NCI-H2227 treated with DMSO at 0.1 percent for 48 hours (cell line): ENCODE measurements around the gene DEK.
"Not testable (repeated sequence)": the region's sequence is repeated elsewhere in the genome, so short reads cannot be mapped to it uniquely, and the experiment has no call there.

Source experiments
- DNase-seq: peaks from one replicate; lab custom pipeline; 2025; lab: John Stamatoyannopoulos, UW

Gene DEK

DNA sequence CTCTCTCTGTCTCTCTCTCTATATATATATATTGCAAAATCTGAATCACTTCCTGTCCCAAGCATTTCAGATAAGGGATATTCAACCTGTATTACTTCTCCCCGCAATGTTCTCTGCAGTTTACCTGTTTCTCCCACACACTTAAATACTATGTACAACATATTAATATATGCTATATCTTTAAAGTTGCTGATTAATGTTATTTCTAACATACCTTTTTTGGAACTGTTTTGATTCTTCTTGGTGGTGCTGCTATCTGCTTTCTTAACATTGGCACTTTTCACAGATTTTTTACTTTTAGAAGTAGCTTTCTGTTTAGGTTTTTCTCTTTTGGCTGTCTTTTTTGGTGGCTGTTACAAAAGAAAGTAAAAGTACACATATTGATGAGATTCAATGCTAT is 27.2 kb downstream of the DEK start:
- DNase-seq: no peak

DNA sequence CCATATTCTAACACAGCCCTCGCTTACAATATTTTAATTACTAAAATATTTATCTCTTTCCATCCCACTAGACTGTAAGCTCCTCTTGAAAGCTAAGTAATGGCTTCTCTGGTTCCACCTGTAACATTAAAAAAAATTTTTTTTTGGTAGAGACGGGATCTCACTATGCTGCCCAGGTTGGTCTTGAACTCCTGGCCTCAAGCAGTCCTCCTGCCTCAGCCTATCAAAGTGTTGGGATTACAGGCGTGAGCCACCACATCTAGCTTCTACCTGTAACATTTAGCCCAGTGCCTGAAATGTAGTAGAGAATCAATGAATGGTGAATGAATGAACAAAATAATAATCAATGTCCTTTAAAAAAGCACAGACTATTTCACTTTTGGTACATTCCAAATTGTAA is 28.8 kb downstream of the DEK start:
- DNase-seq: no peak

GRCh38 chr6:18234564-18234963 is 29.8 kb downstream of the DEK start:
- no peak for DNase-seq

DNA sequence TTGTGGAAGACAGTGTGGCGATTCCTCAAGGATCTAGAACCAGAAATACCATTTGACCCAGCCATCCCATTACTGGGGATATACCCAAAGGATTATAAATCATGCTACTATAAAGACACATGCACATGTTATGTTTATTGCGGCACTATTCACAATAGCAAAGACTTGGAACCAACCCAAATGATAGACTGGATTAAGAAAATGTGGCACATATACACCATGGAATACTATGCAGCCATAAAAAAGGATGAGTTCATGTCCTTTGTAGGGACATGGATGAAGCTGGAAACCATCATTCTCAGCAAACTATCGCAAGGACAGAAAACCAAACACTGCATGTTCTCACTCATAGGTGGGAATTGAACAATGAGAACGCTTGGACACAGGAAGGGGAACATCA is 30.6 kb downstream of the DEK start:
- not testable (repeated sequence) for DNase-seq

DNA sequence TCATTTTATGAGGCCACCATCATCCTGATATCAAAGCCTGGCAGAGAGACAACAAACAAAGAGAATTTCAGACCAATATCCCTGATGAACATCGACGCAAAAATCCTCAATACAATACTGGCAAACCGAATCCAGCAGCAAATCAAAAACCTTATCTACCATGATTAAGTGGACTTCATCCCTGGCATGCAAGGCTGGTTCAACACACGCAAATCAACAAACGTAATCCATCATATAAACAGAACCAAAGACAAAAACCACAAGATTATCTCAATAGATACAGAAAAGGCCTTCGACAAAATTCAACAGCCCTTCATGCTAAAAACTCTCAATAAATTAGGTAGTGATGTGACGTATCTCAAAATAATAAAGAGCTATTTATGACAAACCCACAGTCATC is 32.5 kb downstream of the DEK start:
- not testable (repeated sequence) for DNase-seq

GRCh38 chr6:18228590-18228989 is 35.7 kb downstream of the DEK start:
- DNase-seq: not testable (repeated sequence)

DNA sequence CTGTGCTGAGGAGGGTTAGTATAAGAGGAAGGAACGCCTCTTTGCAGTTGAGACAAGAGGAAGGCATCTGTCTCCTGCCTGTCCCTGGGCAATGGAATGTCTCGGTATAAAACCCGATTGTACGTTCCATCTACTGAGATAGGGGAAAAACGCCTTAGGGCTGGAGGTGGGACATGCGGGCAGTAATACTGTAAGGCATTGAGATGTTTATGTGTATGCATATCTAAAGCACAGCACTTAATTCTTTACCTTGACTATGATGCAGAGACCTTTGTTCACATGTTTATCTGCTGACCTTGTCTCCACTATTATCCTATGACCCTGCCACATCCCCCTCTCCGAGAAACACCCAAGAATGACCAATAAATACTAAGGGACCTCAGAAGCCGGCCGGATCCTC is 37.2 kb downstream of the DEK start:
- DNase-seq: not testable (repeated sequence)

DNA sequence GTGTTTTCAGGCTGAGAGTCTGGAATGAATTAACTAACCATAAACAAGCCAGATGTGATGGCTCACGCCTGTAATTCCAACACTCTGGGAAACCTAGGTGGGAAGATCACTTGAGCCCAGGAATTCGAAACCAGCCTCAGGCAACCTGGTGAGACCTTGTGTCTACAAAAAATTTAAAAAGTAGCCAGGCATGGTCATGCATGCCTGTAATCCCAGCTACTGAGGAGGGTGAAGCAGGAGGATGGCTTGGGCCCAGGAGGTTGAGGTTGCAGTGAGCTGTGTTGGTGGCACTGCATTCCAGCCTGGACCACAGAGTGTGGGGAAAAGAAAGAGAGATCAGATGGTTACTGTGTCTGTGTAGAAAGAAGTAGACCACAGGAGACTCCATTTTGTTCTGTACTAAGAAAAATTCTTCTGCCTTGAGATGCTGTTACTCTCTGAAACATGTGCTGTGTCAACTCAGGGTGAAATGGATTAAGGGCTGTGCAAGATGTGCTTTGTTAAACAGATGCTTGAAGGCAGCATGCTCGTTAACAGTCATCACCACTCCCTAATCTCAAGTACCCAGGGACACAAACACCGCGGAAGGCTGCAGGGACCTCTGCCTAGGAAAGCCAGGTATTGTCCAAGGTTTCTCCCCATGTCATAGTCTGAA is 37.8 kb downstream of the DEK start:
- not testable (repeated sequence) for DNase-seq

GRCh38 chr6:18221288-18221615 is 43.1 kb downstream of the DEK start:
- DNase-seq: no peak

DNA sequence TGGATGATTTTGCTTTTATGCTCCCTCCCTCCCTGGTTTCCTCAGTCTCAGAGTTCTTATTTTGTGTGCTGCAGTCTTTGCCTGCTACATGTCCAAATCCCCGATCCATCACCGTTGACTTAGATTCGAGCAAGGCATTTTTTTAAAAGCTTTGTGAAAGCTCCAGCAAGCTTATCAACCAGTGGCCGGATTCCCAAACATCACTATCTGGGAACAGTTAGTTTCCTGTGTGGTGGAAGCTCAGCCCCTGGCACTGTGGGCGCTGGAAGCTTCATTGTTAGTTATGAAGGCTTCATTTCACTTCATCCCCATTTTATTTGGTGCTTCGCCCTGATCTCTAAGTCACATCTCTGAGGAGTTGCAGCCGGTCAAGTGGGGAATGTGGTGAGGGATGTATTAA is 44.7 kb downstream of the DEK start:
- no peak for DNase-seq

- no peak for DNase-seq
Measured at GRCh38 chr6:18218233-18218632, 46.1 kb downstream of the DEK start.

DNA sequence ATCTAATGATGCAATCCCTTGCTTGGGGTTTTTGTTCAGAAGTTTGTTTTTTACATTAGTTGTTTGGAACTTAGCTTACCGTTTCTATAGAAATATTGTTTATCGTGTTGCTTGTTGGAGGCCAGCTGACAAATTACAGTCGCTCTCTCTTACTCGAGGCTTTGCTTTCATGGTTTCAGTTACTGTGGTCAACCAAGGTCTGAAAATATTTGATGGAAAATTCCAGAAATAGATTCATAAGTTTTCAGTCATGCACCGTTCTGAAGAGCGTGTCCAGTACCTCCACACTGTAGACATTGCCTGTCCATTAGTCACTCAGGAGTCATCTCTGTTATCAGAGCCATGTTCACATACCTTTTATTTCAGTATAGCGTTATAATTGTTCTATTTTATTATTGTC is 47.9 kb downstream of the DEK start:
- no peak for DNase-seq

GRCh38 chr6:18215436-18215835 is 48.9 kb downstream of the DEK start:
- no peak for DNase-seq

GRCh38 chr6:18214003-18214402 is 50.3 kb downstream of the DEK start:
- DNase-seq: no peak

GRCh38 chr6:18213439-18213838 is 50.9 kb downstream of the DEK start:
- DNase-seq: no peak

DNA sequence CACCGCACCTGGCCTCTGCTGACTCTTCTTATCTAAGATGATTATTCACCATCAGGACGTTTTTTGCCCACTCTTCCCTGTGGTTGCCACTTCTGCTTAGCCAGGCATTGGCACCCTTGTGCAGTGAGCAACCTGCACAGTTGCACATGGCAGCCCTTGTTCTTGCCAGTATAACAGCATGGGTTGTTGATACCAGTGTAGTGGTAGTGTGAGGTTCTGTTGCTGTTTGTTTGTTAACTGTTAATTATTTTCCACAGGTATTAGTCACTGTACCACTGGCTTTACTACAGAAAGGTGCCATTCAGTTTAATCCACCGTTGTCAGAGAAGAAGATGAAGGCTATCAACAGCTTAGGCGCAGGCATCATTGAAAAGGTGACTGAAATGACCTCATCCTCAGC is 52.1 kb downstream of the DEK start:
- no peak for DNase-seq

GRCh38 chr6:18211338-18211737 is 53.0 kb downstream of the DEK start:
- no peak for DNase-seq

- no peak for DNase-seq
Measured at GRCh38 chr6:18210707-18211106, 53.6 kb downstream of the DEK start.

DNA sequence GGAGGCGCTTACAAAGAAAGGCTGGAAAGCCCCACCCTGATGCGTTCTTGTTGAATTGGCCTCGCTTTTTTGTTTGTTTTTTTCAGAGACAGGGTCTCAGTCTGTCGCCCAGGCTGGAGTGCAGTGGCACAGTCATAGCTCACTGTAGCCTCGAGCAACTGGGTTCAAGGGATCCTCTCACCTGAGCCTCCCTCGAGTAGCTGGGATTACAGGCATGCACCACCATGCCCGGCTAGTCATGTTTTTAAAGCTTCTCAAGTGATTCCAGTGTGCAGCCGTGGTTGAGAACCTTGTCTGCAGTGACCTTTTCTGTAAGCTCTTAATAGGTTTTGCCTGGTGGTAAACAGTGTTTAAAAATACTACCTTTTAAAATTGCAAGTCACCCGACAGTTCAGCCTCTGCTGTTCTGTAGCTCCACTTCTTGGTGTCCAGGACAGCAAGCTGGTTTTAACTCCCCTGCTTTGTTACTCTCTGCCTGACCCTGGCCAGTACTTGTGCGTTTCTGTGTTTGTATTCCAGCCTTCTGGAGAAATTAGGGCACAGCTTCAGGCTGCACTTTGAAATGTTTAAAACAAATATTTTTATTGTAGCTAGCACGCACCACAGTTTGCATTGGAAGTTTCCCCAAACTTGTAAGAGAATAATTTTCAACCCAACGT is 54.7 kb downstream of the DEK start:
- DNase-seq: no peak

DNA sequence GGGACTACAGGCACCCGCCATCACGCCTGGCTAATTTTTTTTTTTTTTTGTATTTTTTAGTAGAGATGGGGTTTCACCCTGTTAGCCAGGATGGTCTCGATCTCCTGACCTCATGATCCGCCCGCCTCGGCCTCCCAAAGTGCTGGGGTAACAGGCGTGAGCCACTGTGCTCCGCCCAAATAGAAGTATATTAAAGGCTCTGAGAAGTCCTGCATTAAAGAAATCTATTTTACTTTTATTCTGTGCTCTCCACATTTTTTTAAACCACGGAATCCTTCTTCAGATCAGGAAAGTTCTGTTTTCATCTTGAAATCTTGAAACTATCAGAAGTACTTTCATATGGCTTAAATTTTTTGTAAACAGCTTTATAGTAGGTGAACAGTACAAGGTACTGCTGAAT is 55.6 kb downstream of the DEK start:
- DNase-seq: not testable (repeated sequence)

DNA sequence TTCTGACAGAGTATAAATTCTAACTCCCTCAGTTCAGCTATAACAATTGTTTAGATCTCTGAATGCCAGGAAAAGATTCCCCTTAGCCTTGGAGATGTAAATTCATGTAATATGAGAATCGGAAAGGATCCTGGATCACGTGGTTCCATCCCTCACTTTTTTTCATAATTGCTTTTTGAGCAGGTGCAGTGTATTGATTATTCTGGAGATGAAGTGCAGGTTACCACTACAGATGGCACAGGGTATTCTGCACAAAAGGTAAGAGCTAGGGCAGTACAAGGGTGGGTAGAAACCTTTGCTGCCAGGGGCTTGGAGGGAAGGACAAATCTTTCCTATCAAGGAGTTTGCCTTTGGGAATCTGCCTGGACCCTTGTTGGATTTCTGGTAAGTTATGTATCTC is 56.4 kb downstream of the DEK start:
- no peak for DNase-seq

DNA sequence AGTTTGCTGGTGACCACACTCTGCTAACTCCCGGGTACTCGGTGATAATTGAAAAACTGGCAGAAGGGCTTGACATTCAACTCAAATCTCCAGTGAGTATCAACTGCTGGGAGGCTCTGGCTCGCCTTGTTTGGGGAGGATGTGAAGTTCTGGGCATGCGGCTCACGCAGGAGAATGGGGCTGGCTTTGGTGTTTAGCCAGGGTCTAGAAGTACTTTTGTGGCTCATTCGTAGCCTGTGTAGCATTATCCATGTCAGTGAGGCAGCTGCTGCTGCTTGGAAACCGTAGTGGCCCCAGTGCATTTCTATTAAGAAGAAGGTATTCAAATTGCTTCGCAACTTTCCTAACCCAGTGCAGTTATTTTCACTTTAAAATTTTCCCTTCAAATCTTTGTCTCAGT is 56.9 kb downstream of the DEK start:
- DNase-seq: no peak

DNA sequence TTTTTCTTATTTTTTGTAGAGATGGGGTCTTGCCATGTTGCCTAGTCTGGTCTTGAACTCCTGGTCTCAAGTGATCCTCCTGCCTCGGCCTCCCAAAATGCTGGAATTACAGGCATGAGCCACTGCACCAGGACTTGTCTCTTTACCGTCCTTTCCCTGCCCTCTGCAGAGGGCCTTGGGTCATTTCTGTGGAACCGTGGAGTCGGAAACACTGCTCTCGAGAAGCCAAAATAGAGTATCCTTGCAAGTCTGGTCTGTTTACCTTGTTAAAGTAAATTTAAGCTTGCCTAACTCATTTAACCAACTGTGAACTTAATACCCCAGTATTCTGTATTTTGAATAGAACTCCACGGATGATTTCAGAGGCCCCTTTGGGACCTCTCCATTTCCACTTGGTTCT is 57.7 kb downstream of the DEK start:
- no peak for DNase-seq

GRCh38 chr6:18204691-18205090 is 59.6 kb downstream of the DEK start:
- no peak for DNase-seq
